ENCODE measurements around the gene C10orf67.

DNA sequence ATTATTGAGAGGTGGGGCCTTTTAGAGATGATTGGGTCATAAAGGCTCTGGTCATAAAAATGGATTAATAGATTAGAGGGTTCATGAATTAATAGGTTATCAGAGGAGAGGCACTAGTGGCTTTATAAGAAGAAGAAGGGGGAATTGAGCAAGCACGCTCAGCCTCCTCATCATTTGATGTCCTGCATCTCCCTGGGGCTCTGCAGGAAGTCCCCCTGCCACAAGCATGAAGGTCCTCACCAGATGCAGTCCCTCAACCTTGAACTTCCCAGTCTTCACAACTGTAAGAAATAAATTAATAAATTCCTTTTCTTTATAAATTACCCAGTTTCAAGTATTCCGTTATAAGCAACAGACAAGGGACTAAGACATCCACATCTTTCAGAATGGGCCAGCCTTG is 17.1 kb upstream of the C10orf67 start:
- TF ChIP-seq EZH2phosphoT487 (IDR thresholded peaks at IDR 0.05; ENCODE audit: borderline replicate concordance, low read length): no peak
- TF ChIP-seq, protein P1, sequence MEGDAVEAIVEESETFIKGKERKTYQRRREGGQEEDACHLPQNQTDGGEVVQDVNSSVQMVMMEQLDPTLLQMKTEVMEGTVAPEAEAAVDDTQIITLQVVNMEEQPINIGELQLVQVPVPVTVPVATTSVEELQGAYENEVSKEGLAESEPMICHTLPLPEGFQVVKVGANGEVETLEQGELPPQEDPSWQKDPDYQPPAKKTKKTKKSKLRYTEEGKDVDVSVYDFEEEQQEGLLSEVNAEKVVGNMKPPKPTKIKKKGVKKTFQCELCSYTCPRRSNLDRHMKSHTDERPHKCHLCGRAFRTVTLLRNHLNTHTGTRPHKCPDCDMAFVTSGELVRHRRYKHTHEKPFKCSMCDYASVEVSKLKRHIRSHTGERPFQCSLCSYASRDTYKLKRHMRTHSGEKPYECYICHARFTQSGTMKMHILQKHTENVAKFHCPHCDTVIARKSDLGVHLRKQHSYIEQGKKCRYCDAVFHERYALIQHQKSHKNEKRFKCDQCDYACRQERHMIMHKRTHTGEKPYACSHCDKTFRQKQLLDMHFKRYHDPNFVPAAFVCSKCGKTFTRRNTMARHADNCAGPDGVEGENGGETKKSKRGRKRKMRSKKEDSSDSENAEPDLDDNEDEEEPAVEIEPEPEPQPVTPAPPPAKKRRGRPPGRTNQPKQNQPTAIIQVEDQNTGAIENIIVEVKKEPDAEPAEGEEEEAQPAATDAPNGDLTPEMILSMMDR (conservative IDR thresholded peaks at IDR 0.05; ENCODE audit: low read depth, low read length): no peak
